Endothelial cell of coronary artery (primary cell): Measurements from ENCODE around the gene DNMT3B. TPM values are rescaled to one million over a fixed set of nuclear protein-coding genes. Genes with fewer than 3 reads are reported as not detected.

Source experiments
- total RNA-seq: library from RNA; depleted of rRNA; stranded (reverse); fragments of >200 nt; gene quantifications from 2 replicates; pipeline ENCODE4 v1.2.3, GENCODE V29; 2014

The DNMT3B gene
- total RNA-seq = 2.1 and 2.6 TPM in 2 replicates

GRCh38 chr20:32761831-32762753, at the start of gene DNMT3B:
Gene DNMT3B (plus strand): TSS chr20:32762385. CDS start chr20:32780324, 17,939 bp downstream.

GRCh38 chr20:32743237-32744112, 18.7 kb upstream of the DNMT3B start, which contains the start of gene COMMD7:
Gene COMMD7 (minus strand): TSS chr20:32743467. CDS start chr20:32743391, 76 bp downstream.

Other genes with a start within 250 kb of the DNMT3B start
- gene NOL4L, start 177.1 kb upstream of the DNMT3B start, total RNA-seq = 12.5 and 14.8 TPM in 2 replicates
- gene C20orf203, start 88.4 kb upstream of the DNMT3B start, total RNA-seq = not detected in 2 replicates
- gene COMMD7, start 18.9 kb upstream of the DNMT3B start, total RNA-seq = 21.3 and 24.1 TPM in 2 replicates
- 112 and 120 TPM in 2 replicates for gene MAPRE1, start 57.6 kb downstream of the DNMT3B start, total RNA-seq
- gene EFCAB8, start 96.5 kb downstream of the DNMT3B start, total RNA-seq = 0.19 and 0.27 TPM in 2 replicates
- gene SUN5, start 242.0 kb downstream of the DNMT3B start, total RNA-seq = not detected in 2 replicates
- not detected in 2 replicates for gene BPIFB2, start 245.3 kb downstream of the DNMT3B start, total RNA-seq